Activated CD8-positive, alpha-beta memory T cell treated with anti-CD3 and anti-CD28 coated beads for 4 hours (primary cell): Measurements from ENCODE around the gene DRGX.

Experiments used
- DNase-seq, 2 donors: peaks; one replicate each; pipeline ENCODE4 v3.0.0-alpha.2; 2020; ENCODE audit warnings: low read depth in 2 of 2

Gene DRGX

GRCh38 chr10:49338604-49339003 lies 57.3 kb downstream of the DRGX start:
- DNase-seq = no peak

GRCh38 chr10:49335364-49335972 lies 60.4 kb downstream of the DRGX start:
- DNase-seq = no peak

- DNase-seq = no peak
Measured at GRCh38 chr10:49334964-49335363, 60.9 kb downstream of the DRGX start.

- DNase-seq = no peak
Measured at GRCh38 chr10:49333192-49333591, 62.7 kb downstream of the DRGX start.

- DNase-seq = no peak
Measured at GRCh38 chr10:49332768-49333167, 63.1 kb downstream of the DRGX start.

- DNase-seq = no peak
Measured at GRCh38 chr10:49332333-49332732, 63.6 kb downstream of the DRGX start.

GRCh38 chr10:49331431-49331830 lies 64.5 kb downstream of the DRGX start:
- no peak for DNase-seq

- no peak for DNase-seq
Measured at GRCh38 chr10:49330127-49330665, 65.7 kb downstream of the DRGX start.

- DNase-seq = no peak
Measured at GRCh38 chr10:49329146-49329505, 66.8 kb downstream of the DRGX start.

GRCh38 chr10:49328401-49329145 lies 67.3 kb downstream of the DRGX start:
- no peak for DNase-seq

GRCh38 chr10:49327036-49327813 lies 68.7 kb downstream of the DRGX start:
- no peak for DNase-seq

GRCh38 chr10:49325916-49326783 lies 69.7 kb downstream of the DRGX start:
- no peak for DNase-seq

GRCh38 chr10:49325131-49325915 lies 70.6 kb downstream of the DRGX start:
- DNase-seq = no peak

GRCh38 chr10:49324711-49325110 lies 71.2 kb downstream of the DRGX start:
- DNase-seq = no peak

- no peak for DNase-seq
Measured at GRCh38 chr10:49323896-49324270, 72.0 kb downstream of the DRGX start.

GRCh38 chr10:49323171-49323895 lies 72.6 kb downstream of the DRGX start:
- DNase-seq = no peak

- no peak for DNase-seq
Measured at GRCh38 chr10:49322371-49323170, 73.3 kb downstream of the DRGX start.

GRCh38 chr10:49321021-49321420 lies 74.9 kb downstream of the DRGX start:
- DNase-seq = no peak

GRCh38 chr10:49320191-49320590 lies 75.7 kb downstream of the DRGX start:
- DNase-seq = no peak
